GM18517 (cell line): Measurements from ENCODE around the gene MINDY4.
A peak's percentile ranks its signal among the peaks of the same experiment; 100 is the strongest.

Source experiments
- ATAC-seq: cut with Tn5 transposase; IDR thresholded peaks from one replicate; pipeline ENCODE4 v1.9.1; 2021; ENCODE audit warnings: mild to moderate bottlenecking, moderate library complexity; ENCODE audit not compliant: unreplicated experiment

MINDY4 gene

GRCh38 chr7:30926313-30926712, 155.1 kb downstream of the MINDY4 start:
- no peak for ATAC-seq

- ATAC-seq, result no peak
Measured at GRCh38 chr7:30927040-30927439, 155.8 kb downstream of the MINDY4 start.

- ATAC-seq, result no peak
Measured at GRCh38 chr7:30927559-30927958, 156.3 kb downstream of the MINDY4 start.

- no peak for ATAC-seq
Measured at GRCh38 chr7:30928254-30928872, 157.1 kb downstream of the MINDY4 start.

- ATAC-seq, result no peak
Measured at GRCh38 chr7:30929686-30930085, 158.5 kb downstream of the MINDY4 start.

GRCh38 chr7:30930621-30931020, 159.4 kb downstream of the MINDY4 start:
- ATAC-seq, result no peak

- ATAC-seq, result no peak
Measured at GRCh38 chr7:30931161-30931928, 160.1 kb downstream of the MINDY4 start.

GRCh38 chr7:30931929-30932540, 160.8 kb downstream of the MINDY4 start:
- no peak for ATAC-seq

GRCh38 chr7:30932562-30932961, 161.3 kb downstream of the MINDY4 start:
- no peak for ATAC-seq

- no peak for ATAC-seq
Measured at GRCh38 chr7:30933124-30933974, 162.1 kb downstream of the MINDY4 start.

- ATAC-seq, result no peak
Measured at GRCh38 chr7:30934225-30934624, 163.0 kb downstream of the MINDY4 start.

- no peak for ATAC-seq
Measured at GRCh38 chr7:30934732-30935568, 163.7 kb downstream of the MINDY4 start.

- ATAC-seq, result no peak
Measured at GRCh38 chr7:30935569-30935877, 164.3 kb downstream of the MINDY4 start.

GRCh38 chr7:30936650-30937245, 165.5 kb downstream of the MINDY4 start:
- no peak for ATAC-seq

- ATAC-seq, result no peak
Measured at GRCh38 chr7:30937416-30937815, 166.2 kb downstream of the MINDY4 start.

GRCh38 chr7:30938435-30939316, 167.5 kb downstream of the MINDY4 start:
- peak; percentile 78 for ATAC-seq

GRCh38 chr7:30941582-30942323, 170.5 kb downstream of the MINDY4 start:
- ATAC-seq, result no peak
